Measurements from ENCODE around the gene PCDH11Y. TPM values are rescaled to one million over a fixed set of nuclear protein-coding genes. Genes with fewer than 3 reads are reported as not detected.
"Not testable (repeated sequence)": the region's sequence is repeated elsewhere in the genome, so short reads cannot be mapped to it uniquely, and the experiment has no call there.

PCDH11Y gene, protein sequence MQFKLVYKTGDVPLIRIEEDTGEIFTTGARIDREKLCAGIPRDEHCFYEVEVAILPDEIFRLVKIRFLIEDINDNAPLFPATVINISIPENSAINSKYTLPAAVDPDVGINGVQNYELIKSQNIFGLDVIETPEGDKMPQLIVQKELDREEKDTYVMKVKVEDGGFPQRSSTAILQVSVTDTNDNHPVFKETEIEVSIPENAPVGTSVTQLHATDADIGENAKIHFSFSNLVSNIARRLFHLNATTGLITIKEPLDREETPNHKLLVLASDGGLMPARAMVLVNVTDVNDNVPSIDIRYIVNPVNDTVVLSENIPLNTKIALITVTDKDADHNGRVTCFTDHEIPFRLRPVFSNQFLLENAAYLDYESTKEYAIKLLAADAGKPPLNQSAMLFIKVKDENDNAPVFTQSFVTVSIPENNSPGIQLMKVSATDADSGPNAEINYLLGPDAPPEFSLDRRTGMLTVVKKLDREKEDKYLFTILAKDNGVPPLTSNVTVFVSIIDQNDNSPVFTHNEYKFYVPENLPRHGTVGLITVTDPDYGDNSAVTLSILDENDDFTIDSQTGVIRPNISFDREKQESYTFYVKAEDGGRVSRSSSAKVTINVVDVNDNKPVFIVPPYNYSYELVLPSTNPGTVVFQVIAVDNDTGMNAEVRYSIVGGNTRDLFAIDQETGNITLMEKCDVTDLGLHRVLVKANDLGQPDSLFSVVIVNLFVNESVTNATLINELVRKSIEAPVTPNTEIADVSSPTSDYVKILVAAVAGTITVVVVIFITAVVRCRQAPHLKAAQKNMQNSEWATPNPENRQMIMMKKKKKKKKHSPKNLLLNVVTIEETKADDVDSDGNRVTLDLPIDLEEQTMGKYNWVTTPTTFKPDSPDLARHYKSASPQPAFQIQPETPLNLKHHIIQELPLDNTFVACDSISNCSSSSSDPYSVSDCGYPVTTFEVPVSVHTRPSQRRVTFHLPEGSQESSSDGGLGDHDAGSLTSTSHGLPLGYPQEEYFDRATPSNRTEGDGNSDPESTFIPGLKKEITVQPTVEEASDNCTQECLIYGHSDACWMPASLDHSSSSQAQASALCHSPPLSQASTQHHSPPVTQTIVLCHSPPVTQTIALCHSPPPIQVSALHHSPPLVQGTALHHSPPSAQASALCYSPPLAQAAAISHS (N-terminal part only)
- total RNA-seq, result not detected

DNA sequence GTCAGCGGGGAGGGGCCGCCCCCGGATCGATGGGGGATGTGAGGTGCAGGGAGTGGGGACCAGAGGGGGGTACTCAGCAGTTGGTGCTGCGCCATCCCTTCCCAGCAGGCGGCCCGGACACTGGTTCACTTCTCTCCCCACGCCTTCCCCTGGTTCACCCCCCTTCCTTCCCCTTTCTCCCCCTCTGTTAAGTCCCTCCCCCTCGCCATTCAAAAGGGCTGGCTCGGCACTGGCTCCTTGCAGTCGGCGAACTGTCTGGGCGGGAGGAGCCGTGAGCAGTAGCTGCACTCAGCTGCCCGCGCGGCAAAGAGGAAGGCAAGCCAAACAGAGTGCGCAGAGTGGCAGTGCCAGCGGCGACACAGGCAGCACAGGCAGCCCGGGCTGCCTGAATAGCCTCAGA is at the start of gene PCDH11Y:
PCDH11Y (plus strand) TSS at position 240 of the 400 bp plus-strand sequence. CDS start 56,804 bp downstream, outside the sequence.
- peak; percentile 37 for DNase-seq

DNA sequence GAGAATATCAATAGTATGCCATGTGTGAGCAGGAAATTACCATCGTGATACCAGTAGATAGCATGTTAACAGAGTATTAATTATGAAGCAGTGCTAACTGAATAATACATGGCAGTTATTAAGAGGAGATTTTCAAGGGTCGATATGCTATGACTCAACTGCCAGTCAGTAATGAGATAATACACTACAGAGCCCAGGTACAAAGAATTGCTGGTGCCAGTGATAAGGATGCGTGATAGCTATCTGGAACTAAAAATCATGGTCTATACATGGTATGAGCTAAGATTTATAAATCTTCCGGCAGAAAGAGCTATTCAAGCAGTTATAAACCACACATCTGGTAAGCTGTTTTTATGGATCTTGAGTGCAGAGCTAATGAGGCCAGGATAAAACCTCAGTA is 32.2 kb upstream of the PCDH11Y start:
- not testable (repeated sequence) for DNase-seq

DNA sequence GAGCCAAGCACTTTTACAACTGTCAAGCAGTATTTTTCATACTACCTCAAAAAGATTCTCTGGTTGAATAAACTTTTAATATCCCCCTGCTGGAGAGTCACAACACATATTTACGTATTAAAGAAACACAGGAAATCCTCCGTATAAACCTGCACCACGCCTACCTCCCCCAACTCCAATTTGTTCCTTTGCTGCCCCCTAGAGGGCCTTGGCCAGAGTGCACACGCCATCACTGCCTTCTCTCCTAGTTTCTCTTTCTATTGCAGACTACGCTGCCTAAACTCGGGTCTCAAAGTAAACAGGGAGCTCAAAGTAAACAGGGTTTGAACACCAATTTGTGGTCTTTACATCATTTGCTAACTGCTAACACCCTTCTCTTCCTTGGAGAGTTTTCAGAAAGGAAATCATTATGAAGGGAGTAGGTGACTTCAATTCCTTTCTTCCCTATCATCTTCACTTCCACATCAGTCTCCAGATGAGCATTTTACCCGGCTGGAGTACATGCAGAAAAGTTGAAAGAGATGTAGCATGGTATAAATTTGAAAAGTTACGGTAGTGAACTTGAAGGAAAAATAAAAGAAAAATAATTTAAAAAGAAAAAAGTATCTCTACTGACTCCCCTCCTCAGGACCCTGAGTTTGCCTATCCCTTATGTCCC is 8.2 kb upstream of the PCDH11Y start:
- not testable (repeated sequence) for DNase-seq

DNA sequence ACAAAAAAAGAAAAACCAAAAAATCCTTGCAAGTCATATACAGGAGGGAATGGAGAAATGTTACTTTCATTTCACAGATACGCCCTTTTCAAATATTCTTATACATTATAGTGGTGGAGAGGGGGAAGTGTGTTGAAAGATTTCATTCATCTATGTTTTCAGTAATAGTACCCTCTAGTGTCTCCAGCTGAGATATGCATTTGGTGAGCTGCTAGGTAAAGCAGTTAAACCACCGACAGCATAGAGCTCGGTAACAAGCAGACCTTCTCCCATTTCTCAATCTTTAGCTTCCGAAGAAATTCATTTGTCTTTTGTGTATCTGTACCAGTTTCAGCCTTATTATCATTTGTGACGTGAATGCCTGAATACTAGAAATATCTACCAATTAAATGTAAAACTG is 5.2 kb upstream of the PCDH11Y start:
- DNase-seq, result not testable (repeated sequence)

DNA sequence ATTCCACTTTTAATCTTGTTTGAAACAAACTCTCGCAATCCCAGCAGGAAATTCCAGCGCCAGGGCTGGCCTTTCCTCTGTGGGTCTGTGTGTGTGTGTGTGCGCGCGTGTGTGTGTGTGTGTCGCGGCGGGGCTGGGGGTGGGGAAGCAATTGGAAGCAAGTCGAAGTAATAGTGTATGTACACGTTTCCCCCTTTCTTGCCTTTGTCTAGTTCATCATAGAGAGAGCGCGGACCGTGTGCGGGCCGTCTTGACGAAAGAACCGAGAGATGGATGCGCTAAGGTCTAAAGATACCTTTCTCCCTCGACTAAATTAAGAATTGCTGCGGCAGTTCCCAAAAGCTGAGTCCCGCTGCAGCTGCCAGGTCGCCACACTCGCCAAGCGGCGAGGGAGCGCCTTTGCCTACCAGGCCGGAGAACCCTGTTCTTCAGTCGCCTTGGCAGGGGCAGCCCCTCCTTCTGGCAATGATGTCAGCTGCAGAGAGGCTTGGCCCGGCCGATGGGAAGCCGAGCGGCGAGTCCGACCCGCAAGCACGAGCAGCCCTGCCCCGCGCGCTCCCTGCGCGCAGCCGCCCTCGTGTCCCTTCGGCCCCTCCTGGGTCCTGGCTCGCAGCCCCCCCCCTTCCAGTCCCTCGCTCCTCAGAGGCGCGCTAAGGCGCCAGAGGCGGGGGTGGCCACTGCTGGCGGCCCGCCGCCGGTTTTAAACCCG is 2.5 kb downstream of the PCDH11Y start:
- not testable (repeated sequence) for DNase-seq

DNA sequence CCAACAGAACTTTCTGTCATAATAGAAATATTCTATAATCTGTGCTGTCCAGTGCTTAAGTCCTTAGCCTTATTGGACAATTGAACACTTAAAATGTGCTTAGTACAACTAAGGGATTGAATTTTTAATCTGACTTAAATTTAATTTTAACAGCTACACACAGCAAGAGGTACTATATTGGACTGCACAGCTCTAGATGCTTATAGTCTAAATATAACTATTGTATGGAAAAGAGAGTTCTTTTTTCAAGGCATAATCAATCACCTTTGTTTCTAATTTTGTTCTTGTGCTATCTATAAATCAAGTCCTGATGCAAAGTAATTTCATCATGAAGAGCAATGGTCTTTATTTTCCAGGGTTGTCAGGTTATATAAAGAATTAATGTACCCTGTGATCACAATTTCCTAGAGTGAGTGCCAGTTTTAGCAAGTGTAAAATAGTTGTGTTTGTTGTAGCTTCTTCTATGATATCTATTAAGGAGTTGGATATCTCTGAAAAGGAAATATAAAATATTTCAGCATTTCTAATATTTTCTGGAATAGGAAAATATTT is 39.0 kb downstream of the PCDH11Y start:
- not testable (repeated sequence) for DNase-seq

DNA sequence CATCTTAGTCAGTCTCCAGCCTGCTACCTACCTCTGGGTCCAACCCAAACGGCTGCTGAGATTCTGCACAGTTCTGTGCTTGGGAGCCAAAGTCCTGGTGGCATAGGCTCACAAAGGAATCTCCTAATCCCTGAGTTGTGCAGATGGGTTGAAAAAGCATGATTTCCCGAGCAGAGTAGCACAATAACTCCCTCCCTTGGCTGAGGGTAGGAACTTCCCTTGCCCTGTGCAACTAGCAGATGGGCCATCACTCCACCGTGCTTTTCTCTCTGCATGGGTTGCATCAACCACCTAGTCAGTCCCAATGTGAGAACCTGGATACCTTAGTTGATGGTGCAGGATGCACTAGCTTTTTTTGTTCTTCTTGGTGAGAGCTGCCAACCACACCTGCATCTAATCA is 82.9 kb downstream of the PCDH11Y start:
- not testable (repeated sequence) for DNase-seq

DNA sequence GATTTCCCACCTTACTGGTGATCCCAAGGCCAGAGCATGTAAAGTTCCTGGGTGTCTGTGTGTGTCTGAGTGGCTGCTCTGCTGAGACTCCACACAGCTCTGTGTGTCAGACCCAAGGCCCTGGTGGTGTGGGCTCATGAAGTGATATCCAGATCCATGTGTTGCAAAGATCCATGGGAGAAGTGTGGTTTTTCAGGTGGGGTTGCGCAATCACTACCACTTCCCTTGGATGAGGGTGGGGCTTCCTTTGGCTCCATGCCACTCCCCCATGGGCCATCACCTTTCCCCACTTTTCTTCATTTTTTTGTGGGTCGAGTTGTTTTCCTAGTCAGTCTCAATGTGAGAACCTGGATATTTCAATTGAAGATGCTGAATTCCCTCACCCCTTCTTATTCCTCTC is 182.9 kb downstream of the PCDH11Y start:
- DNase-seq, result not testable (repeated sequence)

DNA sequence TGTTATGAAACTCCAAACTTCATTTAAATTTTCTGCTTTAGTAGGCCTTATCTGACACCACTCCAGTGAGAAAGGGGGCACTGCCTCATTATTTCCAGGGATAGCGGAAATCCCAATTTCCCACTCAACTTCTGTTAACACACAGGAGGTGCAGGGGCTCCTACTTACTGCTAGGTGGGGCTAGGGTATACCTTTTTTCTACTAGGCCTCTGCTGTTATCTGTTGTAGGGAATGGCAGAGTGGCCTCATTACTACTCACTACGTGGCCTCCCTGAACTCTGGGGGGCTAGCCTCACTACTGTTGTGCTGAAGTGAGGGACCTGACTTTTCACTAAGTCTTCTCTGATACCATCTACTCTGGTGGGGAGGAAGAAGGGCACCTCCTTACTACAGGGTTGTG is 215.0 kb downstream of the PCDH11Y start:
- not testable (repeated sequence) for DNase-seq

DNA sequence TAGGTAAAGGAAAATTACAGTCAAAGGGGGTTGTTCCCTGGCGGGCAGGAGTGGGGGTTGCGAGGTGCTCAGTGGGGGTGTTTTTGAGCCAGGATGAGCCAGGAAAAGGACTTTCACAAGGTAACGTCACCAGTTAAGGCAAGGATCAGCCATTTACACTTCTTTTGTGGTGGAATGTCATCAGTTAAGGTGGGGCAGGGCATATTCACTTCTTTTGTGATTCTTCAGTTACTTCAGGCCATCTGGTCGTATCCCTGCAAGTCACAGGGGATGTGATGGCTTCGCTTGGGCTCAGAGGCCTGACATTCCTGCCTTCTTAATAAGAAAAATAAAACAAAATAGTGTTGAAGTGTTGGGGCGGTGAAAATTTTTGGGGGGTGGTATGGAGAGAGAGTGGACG is 324.8 kb downstream of the PCDH11Y start:
- not testable (repeated sequence) for DNase-seq

DNA sequence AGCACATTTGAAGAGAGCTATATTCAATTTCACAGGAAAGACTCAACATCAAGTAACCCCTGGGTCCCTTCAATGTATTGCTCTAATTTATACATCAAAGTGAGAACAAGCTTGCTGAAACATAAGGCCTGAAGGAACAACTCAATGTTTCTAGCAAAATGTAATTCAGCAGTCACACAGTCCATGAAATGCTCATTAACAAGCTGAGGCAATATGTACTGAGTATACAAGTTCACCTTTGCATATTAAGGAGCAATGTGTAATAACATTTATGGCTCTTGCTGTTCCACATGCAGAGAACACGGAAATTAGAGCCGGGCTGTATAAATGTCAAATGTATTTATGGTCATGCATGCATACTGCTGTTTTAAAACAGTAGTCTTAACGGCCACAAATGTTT is 342.1 kb downstream of the PCDH11Y start:
- not testable (repeated sequence) for DNase-seq

DNA sequence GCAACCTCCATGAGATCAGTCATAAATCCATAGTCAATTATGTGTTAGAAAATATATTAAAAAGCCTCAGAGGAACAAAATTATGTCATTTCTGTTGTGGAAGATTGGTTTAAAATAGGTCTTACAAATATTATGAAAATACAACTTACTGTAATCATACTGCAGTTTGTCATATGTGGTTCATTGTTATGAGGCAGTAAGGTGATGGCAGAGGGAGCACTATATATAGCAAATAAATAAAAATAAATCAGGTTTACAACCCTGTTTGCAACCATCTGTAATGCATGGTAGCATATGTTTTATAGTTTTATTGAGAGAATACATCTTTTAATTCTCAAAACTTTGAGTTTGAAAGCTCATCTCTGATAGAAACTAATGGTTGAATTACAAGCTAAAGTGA is 543.6 kb downstream of the PCDH11Y start:
- DNase-seq, result not testable (repeated sequence)

DNA sequence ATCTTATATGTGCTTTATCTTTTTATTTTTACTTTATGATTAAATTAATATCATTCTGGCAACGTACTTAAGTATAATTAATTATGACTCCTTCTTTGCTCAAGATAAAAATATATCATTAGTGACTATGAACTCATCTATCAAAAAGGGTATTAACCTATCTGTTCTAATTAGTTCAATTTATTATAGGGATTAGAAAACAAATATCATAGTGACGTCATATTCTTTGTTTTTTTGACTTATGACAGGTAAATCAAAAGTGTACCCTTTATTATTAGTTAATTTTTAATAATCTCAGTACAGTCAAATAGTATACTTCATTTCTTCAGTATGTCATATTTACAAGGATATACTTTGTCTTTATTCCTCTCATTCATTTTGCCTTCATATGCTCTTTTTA is 638.5 kb downstream of the PCDH11Y start:
- DNase-seq, result not testable (repeated sequence)

DNA sequence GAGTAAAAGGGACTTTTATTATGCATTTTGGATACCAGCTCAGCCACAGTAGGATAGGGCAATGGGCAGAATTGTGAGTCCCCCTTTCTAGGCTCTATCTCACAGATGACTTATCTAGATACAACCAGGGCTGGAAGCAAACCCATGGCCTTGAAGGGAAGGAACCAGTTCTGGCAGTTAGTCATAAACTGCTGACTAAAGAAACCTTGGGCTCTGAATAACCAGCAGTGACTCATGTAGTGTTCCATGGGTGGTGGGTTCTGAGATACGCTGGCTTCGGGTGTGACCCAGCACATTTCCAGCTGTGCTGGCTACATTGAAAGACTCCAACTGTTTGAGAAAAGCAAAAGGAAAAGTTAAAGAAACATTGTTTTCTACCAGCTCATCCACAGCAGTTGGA is 679.2 kb downstream of the PCDH11Y start:
- not testable (repeated sequence) for DNase-seq

DNA sequence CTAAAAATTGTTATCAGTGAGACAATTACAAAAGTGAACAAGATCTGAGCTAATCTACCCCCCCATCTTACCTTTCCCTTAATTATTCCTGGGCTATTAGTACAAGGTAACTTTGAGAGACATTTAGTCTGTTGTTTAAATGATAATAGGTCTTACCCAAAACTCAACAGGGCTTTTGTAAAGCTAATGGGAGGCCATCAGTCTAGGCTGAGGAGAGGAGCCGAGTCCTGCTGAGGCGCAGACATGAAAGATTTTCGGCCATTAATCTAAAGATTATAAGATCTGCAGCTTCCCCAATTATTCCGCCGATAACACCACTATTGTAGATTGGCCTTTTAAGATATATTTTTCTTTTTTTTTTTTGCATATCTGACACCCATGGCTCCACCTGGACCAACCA is 708.6 kb downstream of the PCDH11Y start:
- not testable (repeated sequence) for DNase-seq

DNA sequence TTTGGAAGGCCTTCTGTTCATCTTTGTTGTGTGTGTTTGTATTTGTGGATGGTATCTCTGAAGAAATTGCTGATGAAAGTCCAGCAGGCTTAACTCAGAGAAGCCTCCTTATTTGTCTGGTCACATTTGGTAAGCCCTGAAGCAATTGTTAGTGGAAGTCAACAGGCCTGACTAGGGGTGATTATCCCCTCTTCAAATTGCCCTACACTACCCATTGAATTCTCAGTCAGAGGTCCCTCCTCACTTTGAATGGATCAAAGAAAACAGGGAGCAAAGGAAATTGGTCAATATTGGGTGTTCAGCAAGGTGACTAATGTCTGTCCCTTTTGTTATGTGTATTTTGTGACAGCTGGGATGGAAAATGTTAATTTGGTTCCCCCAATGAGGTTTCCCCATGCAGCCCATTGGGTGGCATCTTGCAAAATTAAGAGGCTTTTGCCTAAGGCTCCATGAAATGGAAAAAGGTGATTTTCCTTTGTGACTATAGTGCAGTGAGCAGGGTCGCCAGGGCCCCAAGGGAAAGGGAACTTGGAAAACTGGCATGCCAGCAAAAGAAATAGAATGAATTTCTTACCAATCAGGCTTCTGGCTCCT is 709.8 kb downstream of the PCDH11Y start:
- not testable (repeated sequence) for DNase-seq

DNA sequence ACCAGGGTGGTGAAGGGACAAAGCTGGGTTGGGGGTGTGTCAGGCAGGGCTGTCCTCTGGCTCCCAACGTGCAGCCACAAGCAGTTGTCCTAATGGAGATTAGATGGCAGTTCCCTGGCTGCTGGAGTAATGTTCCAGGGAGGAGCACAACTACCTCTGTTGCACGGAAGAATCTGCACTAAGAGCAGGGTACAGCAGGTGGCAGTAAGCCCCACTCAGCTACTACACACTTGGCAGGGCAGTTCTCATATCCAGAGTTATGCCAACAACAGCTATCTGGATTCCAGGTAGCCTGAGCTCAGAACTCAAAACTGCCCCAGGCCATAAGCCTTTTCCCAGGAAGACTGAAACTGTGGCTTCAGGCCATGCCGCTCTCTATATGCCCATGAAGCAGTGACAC is 761.3 kb downstream of the PCDH11Y start:
- not testable (repeated sequence) for DNase-seq

DNA sequence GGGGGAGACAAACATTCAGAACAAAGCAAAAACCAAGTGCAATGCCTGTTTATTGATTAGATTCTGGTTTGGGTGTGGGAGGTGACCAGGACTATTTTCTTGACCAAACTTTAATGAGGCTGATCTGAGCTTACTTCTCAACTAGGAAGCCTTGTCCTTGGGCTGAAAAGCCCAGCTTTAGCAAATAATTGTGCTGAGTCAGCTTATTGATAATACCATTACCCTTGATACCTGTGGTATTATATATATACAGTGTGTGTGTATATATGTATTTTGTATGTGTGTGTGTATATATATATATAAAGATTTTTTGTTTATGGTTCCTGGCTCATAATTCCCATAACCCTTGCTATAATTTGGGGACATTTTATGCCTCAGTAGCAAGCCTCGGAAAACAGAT is 776.4 kb downstream of the PCDH11Y start:
- DNase-seq, result not testable (repeated sequence)

Data from tongue (tissue), 2 donors.